Measurements from ENCODE around the gene GRK2. TPM values are rescaled to one million over a fixed set of nuclear protein-coding genes. Genes with fewer than 3 reads are reported as not detected.

The GRK2 gene
- total RNA-seq, 1 donor from 2014 or later: 52.2 TPM

GRCh38 chr11:67303132-67303834 is 37.0 kb downstream of the GRK2 start, which contains the start of gene SSH3:
Gene SSH3, plus strand, starts transcription at chr11:67303530. Its CDS starts 96 bp downstream, at chr11:67303626.
- H3K4me1 Mint-ChIP-seq (ENCODE audit: low read depth, unreplicated experiment): peaks cover 8% of the 10 kb centered on the region
- peaks cover 4% of the 10 kb centered on the region for H3K36me3 Mint-ChIP-seq (ENCODE audit: unreplicated experiment)
- DNase-seq: peak; percentile 54
- peak within 1 kb of the TSS; percentile 93 for H3K27ac Mint-ChIP-seq (ENCODE audit: unreplicated experiment)
- peaks cover 3% of the 10 kb centered on the region for H3K9me3 Mint-ChIP-seq (ENCODE audit: unreplicated experiment)
- no peak for TF ChIP-seq CTCF (IDR thresholded peaks at IDR 0.05; ENCODE audit: partially characterized antibody, unreplicated experiment)
- peaks cover 6% of the 10 kb centered on the region for H3K27me3 Mint-ChIP-seq (ENCODE audit: unreplicated experiment)
- H3K4me3 Mint-ChIP-seq (ENCODE audit: unreplicated experiment): peak within 1 kb of the TSS; percentile 79

GRCh38 chr11:67303835-67304411 is 37.6 kb downstream of the GRK2 start:
- H3K4me1 Mint-ChIP-seq (ENCODE audit: low read depth, unreplicated experiment): peaks cover 8% of the 10 kb centered on the region
- no peak for DNase-seq
- no peaks in the 10 kb centered on the region for H3K36me3 Mint-ChIP-seq (ENCODE audit: unreplicated experiment)
- no peaks in the 10 kb centered on the region for H3K9me3 Mint-ChIP-seq (ENCODE audit: unreplicated experiment)
- TF ChIP-seq CTCF (IDR thresholded peaks at IDR 0.05; ENCODE audit: partially characterized antibody, unreplicated experiment): no peak
- H3K4me3 Mint-ChIP-seq (ENCODE audit: unreplicated experiment): no peak overlapping the region
- peaks cover 6% of the 10 kb centered on the region for H3K27me3 Mint-ChIP-seq (ENCODE audit: unreplicated experiment)
- H3K27ac Mint-ChIP-seq (ENCODE audit: unreplicated experiment): no peak overlapping the region

GRCh38 chr11:67304511-67305113 is 38.3 kb downstream of the GRK2 start:
- no peak for TF ChIP-seq CTCF (IDR thresholded peaks at IDR 0.05; ENCODE audit: partially characterized antibody, unreplicated experiment)
- Mint-ChIP-seq H3K4me1 (ENCODE audit: low read depth, unreplicated experiment) (peaks cover 8% of the 10 kb centered on the region), H3K36me3 (ENCODE audit: unreplicated experiment) (no peaks in the 10 kb centered on the region), H3K27ac (ENCODE audit: unreplicated experiment) (peak overlapping the region; percentile 43), H3K4me3 (ENCODE audit: unreplicated experiment) (peak overlapping the region; percentile 30), H3K9me3 (ENCODE audit: unreplicated experiment) (peaks cover 2% of the 10 kb centered on the region), H3K27me3 (ENCODE audit: unreplicated experiment) (peaks cover 6% of the 10 kb centered on the region)
- DNase-seq: no peak

- Mint-ChIP-seq H3K27me3 (ENCODE audit: unreplicated experiment) (peaks cover 6% of the 10 kb centered on the region), H3K27ac (ENCODE audit: unreplicated experiment) (no peak overlapping the region), H3K9me3 (ENCODE audit: unreplicated experiment) (peaks cover 2% of the 10 kb centered on the region), H3K4me1 (ENCODE audit: low read depth, unreplicated experiment) (peaks cover 8% of the 10 kb centered on the region), H3K36me3 (ENCODE audit: unreplicated experiment) (no peaks in the 10 kb centered on the region), H3K4me3 (ENCODE audit: unreplicated experiment) (no peak overlapping the region)
- TF ChIP-seq CTCF (IDR thresholded peaks at IDR 0.05; ENCODE audit: partially characterized antibody, unreplicated experiment): no peak
- no peak for DNase-seq
Measured at GRCh38 chr11:67306769-67307544, 40.7 kb downstream of the GRK2 start.
